GM06990 (cell line): ENCODE measurements around the gene ATG10.
A peak's percentile ranks its signal among the peaks of the same experiment; 100 is the strongest.
"Not testable (repeated sequence)": the region's sequence is repeated elsewhere in the genome, so short reads cannot be mapped to it uniquely, and the experiment has no call there.

Experiments
- DNase-seq: peaks from one replicate; pipeline ENCODE4 v3.0.0-alpha.2; 2011; ENCODE audit not compliant: insufficient read length; ENCODE audit errors: extremely low read depth
- H3K27me3 ChIP-seq: replicated peaks from 2 replicates; pipeline ENCODE4 v1.6.0; 2011; ENCODE audit warnings: low read length; ENCODE audit not compliant: control insufficient read depth, insufficient read depth
- H3K36me3 ChIP-seq: 2 replicates; pipeline ENCODE4 v1.5.1; 2011; ENCODE audit warnings: low read length; ENCODE audit not compliant: control insufficient read depth, insufficient read depth
- H3K4me3 ChIP-seq: replicated peaks from 2 replicates; pipeline ENCODE4 v1.5.1; 2011; ENCODE audit warnings: low read depth, mild to moderate bottlenecking, control low read depth, low read length
- TF ChIP-seq, protein P1 (sequence below): IDR thresholded peaks from 2 replicates; pipeline ENCODE4 v1.5.1; 2011; ENCODE audit warnings: low read length, control low read depth, mild to moderate bottlenecking, inconsistent platforms; ENCODE audit not compliant: insufficient read depth, poor library complexity, severe bottlenecking

ATG10 gene

DNA sequence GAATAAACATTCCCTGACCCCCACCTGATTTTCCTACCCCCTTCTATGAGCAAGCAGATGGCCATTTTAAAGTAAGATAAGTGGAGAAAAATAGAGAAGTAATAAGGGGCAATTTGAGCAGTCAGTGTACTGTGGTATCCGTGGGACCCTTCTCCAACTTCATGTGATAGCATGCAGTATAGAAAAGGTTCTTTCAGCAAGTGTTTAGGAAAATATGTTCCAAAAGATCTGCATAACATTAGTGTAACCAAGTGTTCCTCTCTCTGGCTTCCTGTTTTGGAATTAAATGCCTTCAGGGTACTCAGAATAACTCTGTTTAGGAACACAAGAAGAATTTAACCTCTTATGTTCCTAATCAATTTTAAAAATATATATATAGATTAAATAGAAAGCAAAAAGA, 134.9 kb downstream of the ATG10 start:
- TF ChIP-seq, protein P1, sequence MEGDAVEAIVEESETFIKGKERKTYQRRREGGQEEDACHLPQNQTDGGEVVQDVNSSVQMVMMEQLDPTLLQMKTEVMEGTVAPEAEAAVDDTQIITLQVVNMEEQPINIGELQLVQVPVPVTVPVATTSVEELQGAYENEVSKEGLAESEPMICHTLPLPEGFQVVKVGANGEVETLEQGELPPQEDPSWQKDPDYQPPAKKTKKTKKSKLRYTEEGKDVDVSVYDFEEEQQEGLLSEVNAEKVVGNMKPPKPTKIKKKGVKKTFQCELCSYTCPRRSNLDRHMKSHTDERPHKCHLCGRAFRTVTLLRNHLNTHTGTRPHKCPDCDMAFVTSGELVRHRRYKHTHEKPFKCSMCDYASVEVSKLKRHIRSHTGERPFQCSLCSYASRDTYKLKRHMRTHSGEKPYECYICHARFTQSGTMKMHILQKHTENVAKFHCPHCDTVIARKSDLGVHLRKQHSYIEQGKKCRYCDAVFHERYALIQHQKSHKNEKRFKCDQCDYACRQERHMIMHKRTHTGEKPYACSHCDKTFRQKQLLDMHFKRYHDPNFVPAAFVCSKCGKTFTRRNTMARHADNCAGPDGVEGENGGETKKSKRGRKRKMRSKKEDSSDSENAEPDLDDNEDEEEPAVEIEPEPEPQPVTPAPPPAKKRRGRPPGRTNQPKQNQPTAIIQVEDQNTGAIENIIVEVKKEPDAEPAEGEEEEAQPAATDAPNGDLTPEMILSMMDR, result no peak
- no peak for DNase-seq
- no peaks in the 10 kb centered on the region for H3K27me3 ChIP-seq
- H3K4me3 ChIP-seq, result no peak overlapping the region
- H3K36me3 ChIP-seq, result no peaks in the 10 kb centered on the region

DNA sequence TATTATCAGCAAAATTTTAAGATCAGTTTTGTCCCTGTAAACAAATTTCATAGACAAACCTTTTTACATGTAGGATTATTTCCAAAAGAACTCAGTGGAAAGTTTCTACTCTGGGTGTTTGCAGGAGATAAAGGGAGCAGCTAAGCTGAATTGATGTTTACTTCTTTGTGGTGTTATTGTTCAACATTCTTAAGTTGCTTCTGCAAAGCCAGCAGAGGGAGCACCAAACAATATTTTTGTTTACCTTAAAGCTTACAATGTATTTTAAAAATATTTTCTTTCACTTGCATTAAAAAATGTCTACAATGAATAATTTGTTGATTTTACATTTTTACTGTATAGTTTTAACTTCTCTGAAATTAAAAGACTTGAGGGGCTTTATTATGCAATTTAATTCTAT, 135.4 kb downstream of the ATG10 start:
- no peaks in the 10 kb centered on the region for H3K36me3 ChIP-seq
- H3K4me3 ChIP-seq, result no peak overlapping the region
- DNase-seq, result no peak
- TF ChIP-seq, protein P1, result peak; percentile 51
- H3K27me3 ChIP-seq, result no peaks in the 10 kb centered on the region

DNA sequence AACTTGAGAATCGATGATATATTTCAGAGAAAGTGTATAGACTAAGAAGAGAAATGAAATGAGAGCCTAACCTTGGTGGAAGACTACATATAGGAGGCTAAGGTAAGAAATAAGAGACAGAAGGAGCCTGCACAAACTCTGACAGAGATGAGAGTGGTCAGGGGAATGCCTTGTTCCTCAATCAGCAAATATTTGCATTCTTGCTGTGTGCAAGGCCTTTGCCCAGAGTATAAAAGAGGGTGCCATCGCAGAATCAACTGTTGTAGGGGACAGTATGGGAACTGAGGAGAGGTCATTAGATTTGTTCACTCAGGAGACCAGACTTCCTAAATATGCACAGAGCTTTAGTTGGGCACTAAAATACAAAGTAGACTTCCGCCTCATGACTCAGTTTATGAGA, 137.2 kb downstream of the ATG10 start:
- DNase-seq, result no peak

DNA sequence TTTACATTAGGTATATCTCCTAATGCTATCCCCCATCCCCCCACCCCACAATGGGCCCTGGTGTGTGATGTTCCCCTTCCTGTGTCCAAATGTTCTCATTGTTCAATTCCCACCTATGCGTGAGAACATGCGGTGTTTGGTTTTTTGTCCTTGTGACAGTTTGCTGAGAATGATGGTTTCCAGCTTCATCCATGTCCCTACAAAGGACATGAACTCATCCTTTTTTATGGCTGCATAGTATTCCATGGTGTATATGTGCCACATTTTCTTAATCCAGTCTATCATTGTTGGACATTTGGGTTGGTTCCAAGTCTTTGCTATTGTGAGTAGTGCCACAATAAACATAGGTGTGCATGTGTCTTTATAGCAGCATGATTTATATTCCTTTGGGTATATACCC, 138.1 kb downstream of the ATG10 start:
- not testable (repeated sequence) for H3K4me3 ChIP-seq, H3K36me3 ChIP-seq, DNase-seq, H3K27me3 ChIP-seq

More for the DNA sequence above, 137.2 kb downstream of the ATG10 start:
- Histone ChIP-seq H3K27me3 (no peaks in the 10 kb centered on the region), H3K36me3 (no peaks in the 10 kb centered on the region), H3K4me3 (no peak overlapping the region)
- TF ChIP-seq, protein P1, result no peak

DNA sequence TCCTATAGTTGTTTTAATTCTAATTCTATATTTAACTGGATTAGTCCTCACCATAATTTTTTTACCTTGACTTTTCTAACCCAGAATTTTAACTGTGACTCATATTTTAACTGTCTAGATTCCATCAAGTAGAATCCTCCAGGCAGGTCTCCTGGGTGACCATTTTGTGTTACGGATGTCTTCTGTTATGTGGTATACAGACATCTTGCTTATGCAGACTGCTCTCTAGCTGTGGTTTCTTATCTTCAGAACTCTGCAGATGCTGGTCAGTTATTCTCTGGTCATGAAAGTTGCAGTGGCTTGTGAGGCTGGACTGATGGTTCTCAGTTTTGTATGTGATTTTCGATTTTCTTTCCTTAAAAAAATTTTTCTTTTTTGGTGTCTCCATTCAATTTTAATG, 139.4 kb downstream of the ATG10 start:
- DNase-seq, result no peak
- Histone ChIP-seq H3K27me3 (no peaks in the 10 kb centered on the region), H3K4me3 (no peak overlapping the region), H3K36me3 (no peaks in the 10 kb centered on the region)
- TF ChIP-seq, protein P1, result no peak

DNA sequence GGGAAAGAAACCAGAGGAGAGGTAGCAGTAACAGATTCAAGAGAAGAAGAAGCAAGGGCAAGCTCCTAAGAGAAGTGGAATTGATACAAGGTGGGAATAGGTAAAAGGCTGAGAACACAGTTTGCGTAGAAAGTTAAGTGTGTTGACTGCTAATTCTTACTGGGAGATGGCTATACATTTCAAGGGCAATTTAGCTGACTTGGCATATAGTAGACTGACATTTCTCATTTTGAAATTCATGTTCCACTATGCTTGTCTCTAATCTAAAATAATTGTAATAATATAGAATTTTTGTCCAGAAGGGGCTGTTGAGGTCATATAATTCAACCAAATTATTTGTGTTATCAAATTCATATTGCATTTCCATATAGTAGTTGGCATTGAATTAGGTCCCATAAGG, 144.0 kb downstream of the ATG10 start:
- Histone ChIP-seq H3K36me3 (no peaks in the 10 kb centered on the region), H3K27me3 (no peaks in the 10 kb centered on the region), H3K4me3 (no peak overlapping the region)
- no peak for DNase-seq
- TF ChIP-seq, protein P1, result no peak
